H1 (cell line): Measurements from ENCODE around the gene TSEN34. TPM values are rescaled to one million over a fixed set of nuclear protein-coding genes. Genes with fewer than 3 reads are reported as not detected.

Experiments
- JUND ChIP-seq: IDR thresholded peaks from 2 replicates; pipeline ENCODE4 v1.6.1; 2011; ENCODE audit warnings: mild to moderate bottlenecking, improper control_type of control experiment, low read length
- PHF8 ChIP-seq: fragments of 200-600 bp; sonication (generic); conservative IDR thresholded peaks from 2 replicates; pipeline ENCODE4 v1.7.1; 2012; ENCODE audit warnings: low read depth, mild to moderate bottlenecking, inconsistent platforms, low read length, moderate library complexity
- SIN3A ChIP-seq, 2 experiments: IDR thresholded peaks in 1 of 2; conservative IDR thresholded peaks in 1 of 2; 2 replicates each; pipeline ENCODE4 v1.6.1; 2011 to 2012; ENCODE audit warnings: low read length in 2 of 2, improper control_type of control experiment in 1 of 2, low read depth in 1 of 2, mild to moderate bottlenecking in 1 of 2
- SP4 ChIP-seq: IDR thresholded peaks from 2 replicates; pipeline ENCODE4 v1.6.1; 2012; ENCODE audit warnings: low read length, inconsistent platforms
- SUZ12 ChIP-seq: fragments of 200-600 bp; sonication (generic); IDR thresholded peaks from 2 replicates; pipeline ENCODE4 v1.6.1; 2012; ENCODE audit warnings: mild to moderate bottlenecking, inconsistent platforms, low read length, moderate library complexity, mixed read lengths
- TAF1 ChIP-seq: IDR thresholded peaks from 2 replicates; pipeline ENCODE4 v1.6.1; 2011; ENCODE audit warnings: mild to moderate bottlenecking, low read depth, low read length
- polyA plus RNA-seq, 7 experiments: library from polyadenylated mRNA; depleted of rRNA in 3 of 7; stranded (reverse) in 5 of 7; unstranded in 2 of 7; fragments of >200 nt in 5 of 7; fragments of 200-250 nt in 2 of 7; gene quantifications; 1 replicate in 5 of 7; 2 replicates in 1 of 7; 4 replicates in 1 of 7; pipeline versions ENCODE4 v1.2.1 to v1.2.3, GENCODE V29; 2011 to 2013; ENCODE audit warnings: missing spikeins in 2 of 7, mixed read lengths in 2 of 7
- total RNA-seq: library from RNA; stranded (reverse); fragmentation: NEBNext Ultra II Directional; extraction: Animal tissue kit (Norgen Biotek cat#: 25700); gene quantifications from 2 replicates; pipeline ENCODE4 v1.2.1, GENCODE V29; 2021
- TF ChIP-seq, protein P1 (sequence below): fragments of 300-600 bp; sonication (generic); IDR thresholded peaks from 2 replicates; pipeline ENCODE4 v1.7.1; 2012; ENCODE audit warnings: low read length, moderate library complexity, mild to moderate bottlenecking, inconsistent platforms; ENCODE audit not compliant: insufficient replicate concordance
- TF ChIP-seq, protein P2 (sequence below): IDR thresholded peaks from 2 replicates; pipeline ENCODE4 v1.6.1; 2012; ENCODE audit warnings: low read length, inconsistent platforms

Gene TSEN34
- total and polyA plus RNA-seq, 2 of the 8 experiments (the other 6 are each of a cell fraction or from before 2014, with no cell fraction given): 22.5 to 52.3 TPM

DNA sequence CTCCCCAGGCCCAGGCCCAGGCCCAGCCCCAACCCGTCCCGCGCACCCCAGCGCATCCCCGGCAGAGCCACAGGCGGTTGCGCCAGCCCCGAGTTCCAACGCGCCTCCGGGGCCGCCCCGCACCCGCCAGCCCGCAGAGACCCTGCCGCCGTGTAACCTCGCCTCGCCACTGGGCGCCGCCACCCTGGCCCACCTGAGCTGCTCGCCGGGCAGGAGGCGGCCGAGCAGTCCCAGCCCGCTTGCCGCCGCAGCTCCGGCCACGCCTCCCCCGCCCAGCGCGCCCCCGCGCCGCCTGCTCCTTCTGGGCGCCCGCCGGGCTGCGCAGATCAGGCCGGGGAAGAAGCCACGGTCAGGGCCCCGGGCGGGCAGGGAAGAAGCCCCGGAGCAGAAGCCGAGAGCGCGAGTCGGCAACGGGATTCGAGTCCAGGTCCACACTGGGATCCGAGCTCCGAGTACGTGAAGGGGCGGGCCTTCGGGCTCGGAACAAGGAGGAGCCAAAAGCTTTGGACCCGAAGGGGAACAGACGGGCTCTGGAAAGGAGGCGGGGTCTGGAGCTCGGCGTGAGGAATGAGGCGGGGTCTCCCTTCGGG, 1.9 kb upstream of the TSEN34 start, which contains the start of gene MBOAT7 (continued):
- TF ChIP-seq, protein P1, sequence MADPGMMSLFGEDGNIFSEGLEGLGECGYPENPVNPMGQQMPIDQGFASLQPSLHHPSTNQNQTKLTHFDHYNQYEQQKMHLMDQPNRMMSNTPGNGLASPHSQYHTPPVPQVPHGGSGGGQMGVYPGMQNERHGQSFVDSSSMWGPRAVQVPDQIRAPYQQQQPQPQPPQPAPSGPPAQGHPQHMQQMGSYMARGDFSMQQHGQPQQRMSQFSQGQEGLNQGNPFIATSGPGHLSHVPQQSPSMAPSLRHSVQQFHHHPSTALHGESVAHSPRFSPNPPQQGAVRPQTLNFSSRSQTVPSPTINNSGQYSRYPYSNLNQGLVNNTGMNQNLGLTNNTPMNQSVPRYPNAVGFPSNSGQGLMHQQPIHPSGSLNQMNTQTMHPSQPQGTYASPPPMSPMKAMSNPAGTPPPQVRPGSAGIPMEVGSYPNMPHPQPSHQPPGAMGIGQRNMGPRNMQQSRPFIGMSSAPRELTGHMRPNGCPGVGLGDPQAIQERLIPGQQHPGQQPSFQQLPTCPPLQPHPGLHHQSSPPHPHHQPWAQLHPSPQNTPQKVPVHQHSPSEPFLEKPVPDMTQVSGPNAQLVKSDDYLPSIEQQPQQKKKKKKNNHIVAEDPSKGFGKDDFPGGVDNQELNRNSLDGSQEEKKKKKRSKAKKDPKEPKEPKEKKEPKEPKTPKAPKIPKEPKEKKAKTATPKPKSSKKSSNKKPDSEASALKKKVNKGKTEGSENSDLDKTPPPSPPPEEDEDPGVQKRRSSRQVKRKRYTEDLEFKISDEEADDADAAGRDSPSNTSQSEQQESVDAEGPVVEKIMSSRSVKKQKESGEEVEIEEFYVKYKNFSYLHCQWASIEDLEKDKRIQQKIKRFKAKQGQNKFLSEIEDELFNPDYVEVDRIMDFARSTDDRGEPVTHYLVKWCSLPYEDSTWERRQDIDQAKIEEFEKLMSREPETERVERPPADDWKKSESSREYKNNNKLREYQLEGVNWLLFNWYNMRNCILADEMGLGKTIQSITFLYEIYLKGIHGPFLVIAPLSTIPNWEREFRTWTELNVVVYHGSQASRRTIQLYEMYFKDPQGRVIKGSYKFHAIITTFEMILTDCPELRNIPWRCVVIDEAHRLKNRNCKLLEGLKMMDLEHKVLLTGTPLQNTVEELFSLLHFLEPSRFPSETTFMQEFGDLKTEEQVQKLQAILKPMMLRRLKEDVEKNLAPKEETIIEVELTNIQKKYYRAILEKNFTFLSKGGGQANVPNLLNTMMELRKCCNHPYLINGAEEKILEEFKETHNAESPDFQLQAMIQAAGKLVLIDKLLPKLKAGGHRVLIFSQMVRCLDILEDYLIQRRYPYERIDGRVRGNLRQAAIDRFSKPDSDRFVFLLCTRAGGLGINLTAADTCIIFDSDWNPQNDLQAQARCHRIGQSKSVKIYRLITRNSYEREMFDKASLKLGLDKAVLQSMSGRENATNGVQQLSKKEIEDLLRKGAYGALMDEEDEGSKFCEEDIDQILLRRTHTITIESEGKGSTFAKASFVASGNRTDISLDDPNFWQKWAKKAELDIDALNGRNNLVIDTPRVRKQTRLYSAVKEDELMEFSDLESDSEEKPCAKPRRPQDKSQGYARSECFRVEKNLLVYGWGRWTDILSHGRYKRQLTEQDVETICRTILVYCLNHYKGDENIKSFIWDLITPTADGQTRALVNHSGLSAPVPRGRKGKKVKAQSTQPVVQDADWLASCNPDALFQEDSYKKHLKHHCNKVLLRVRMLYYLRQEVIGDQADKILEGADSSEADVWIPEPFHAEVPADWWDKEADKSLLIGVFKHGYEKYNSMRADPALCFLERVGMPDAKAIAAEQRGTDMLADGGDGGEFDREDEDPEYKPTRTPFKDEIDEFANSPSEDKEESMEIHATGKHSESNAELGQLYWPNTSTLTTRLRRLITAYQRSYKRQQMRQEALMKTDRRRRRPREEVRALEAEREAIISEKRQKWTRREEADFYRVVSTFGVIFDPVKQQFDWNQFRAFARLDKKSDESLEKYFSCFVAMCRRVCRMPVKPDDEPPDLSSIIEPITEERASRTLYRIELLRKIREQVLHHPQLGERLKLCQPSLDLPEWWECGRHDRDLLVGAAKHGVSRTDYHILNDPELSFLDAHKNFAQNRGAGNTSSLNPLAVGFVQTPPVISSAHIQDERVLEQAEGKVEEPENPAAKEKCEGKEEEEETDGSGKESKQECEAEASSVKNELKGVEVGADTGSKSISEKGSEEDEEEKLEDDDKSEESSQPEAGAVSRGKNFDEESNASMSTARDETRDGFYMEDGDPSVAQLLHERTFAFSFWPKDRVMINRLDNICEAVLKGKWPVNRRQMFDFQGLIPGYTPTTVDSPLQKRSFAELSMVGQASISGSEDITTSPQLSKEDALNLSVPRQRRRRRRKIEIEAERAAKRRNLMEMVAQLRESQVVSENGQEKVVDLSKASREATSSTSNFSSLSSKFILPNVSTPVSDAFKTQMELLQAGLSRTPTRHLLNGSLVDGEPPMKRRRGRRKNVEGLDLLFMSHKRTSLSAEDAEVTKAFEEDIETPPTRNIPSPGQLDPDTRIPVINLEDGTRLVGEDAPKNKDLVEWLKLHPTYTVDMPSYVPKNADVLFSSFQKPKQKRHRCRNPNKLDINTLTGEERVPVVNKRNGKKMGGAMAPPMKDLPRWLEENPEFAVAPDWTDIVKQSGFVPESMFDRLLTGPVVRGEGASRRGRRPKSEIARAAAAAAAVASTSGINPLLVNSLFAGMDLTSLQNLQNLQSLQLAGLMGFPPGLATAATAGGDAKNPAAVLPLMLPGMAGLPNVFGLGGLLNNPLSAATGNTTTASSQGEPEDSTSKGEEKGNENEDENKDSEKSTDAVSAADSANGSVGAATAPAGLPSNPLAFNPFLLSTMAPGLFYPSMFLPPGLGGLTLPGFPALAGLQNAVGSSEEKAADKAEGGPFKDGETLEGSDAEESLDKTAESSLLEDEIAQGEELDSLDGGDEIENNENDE: no peak
- TF ChIP-seq TAF1: peak; percentile 63; the same call in 1 of the 2 replicates
- TF ChIP-seq, protein P2, sequence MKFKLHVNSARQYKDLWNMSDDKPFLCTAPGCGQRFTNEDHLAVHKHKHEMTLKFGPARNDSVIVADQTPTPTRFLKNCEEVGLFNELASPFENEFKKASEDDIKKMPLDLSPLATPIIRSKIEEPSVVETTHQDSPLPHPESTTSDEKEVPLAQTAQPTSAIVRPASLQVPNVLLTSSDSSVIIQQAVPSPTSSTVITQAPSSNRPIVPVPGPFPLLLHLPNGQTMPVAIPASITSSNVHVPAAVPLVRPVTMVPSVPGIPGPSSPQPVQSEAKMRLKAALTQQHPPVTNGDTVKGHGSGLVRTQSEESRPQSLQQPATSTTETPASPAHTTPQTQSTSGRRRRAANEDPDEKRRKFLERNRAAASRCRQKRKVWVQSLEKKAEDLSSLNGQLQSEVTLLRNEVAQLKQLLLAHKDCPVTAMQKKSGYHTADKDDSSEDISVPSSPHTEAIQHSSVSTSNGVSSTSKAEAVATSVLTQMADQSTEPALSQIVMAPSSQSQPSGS: no peak
- TF ChIP-seq PHF8: peak; percentile 55
- no peak for TF ChIP-seq SUZ12
- TF ChIP-seq JUND: no peak
- TF ChIP-seq SP4: no peak
- peak in 1 of 2 experiments; percentile 72; a peak in 1 of 4 replicates for TF ChIP-seq SIN3A (conservative IDR thresholded peaks at IDR 0.05 in 1 of 2, IDR thresholded peaks at IDR 0.05 in 1 of 2; ENCODE audit: low read depth in 1 of 2, low read length in 2 of 2)
- TF ChIP-seq, all 59 proteins: peak for 11
